Measurements from ENCODE around the gene MKRN2.
"Not testable (repeated sequence)": the region's sequence is repeated elsewhere in the genome, so short reads cannot be mapped to it uniquely, and the experiment has no call there.

MKRN2 gene

DNA sequence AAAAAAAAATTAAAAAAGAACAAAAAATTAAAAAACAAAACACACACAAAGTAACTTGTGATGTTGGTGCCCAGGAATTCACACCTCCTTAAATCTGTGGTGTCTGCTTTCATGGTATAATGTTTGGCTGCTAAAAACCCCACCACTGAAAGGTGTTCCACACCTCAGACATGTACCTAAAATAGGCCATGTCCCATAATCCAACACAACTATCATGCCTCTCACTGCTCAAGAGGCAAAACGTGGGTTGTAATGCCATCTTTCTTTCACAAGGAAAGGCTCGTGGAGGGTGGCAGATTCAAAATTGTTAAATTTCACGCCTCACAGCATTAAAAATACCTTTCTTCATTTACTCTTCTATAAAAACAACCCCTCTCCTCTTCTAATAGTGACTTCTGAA, 29.5 kb downstream of the MKRN2 start:
- no peak for DNase-seq

DNA sequence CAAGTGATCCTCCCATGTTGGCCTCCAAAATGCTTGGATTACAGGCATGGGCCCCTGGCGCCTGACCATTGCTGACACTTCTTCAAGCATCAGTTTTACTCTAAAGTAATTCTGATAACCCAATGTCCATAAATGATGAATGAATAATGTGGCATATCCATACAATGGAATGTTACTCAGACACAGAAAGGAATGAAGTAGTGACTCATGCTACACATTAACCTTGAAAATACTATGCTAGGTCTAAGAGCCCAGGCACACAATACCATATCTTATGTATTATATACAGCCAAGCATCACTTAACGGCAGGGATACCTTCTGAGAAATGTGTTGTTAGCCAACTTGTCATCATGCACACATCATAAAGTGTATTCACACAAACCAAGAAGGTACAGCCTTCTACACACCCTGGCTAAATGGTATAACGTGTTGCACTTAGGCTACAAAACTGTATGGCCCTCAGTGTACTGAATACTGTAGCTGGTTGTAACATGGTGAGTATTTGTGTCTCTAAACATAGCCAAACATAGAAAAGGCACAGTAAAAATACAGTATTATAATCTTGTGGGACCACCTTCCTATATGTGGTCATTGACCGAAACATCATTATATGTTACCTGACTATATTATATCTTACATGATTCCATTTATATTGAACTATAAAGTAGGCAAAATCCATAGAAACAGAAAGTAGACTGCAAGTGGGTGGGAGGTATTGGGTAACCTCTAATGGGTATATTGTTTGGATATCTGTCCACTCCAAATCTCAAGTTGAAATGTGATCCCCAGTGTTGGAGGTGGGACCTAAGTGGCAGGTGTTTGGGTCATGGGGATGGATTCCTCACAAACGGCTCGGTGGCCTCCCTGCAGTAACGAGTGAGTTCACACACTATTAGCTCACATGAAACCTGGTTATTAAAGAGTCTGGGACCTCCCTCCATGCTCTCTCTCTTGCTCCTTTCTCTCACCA, 31.4 kb downstream of the MKRN2 start:
- no peak for DNase-seq

DNA sequence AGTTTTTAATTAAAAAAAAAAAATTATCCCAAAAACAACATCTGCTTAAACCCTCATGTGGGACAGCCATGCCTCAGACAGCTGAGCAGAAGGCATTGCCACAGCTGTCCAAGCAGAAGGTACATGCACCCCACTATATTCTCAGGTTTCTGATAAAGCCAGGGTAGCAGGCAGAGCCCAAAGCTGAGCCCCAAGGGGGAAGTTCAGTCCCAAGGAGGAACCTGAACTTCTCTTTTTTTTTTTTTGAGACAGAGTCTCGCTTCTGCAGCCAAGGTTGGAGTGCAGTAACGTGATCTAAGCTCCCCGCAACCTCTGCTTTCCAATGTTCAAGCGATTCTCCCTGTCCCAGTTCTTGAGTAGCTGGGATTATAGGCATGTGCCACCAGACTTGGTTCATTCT, 33.2 kb downstream of the MKRN2 start:
- no peak for DNase-seq

DNA sequence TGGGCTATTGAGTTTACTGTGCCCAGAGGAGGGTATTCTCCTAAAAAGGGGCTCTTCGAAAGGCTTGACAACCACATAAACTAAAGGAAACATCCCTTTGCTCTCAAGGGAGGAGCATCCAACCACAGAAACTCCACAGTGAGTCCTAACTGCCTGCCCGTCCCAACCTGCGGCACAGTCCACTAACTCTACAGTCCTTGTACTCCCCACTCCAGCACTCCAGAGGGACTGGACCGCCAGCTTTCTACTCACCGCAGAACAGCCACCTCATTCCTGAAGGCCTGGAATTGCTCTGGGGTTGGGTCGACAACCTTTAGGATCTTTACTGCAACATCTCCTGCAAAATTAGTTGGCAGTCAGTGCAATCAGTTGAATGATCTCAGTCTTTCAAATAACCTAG, 34.6 kb downstream of the MKRN2 start:
- DNase-seq: no peak

DNA sequence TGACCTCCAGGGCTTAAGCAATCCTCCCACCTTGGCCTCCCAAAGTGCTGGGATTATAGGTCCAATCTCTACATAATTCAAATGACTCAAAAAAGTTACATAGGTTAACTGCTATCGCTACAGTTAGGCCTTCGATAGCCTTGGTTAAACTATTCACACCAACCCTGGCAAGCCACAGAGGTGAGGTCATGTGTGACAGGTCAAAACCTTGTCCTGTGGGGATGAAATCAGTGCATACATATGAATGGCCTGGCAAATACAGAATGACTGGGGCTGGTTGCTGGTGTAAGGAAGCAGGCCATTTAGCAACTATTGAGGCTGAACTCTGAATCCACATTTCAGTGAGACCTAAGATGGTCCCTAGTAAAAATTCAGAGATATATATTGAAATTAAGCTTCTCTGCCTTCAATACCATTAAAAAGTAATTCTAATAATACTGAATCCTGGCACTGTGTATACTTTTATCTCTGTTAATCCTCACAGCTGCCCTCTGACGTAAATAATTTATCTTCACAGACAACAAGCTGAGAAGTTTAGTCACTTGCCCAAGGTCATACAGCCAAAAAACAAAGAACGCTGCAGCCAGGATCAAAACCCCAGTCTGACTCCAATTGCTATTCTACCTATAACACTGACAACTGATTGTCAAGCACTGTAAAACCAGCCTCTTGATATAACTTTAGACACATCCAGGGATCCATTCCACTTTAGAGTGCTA, 35.3 kb downstream of the MKRN2 start:
- DNase-seq: no peak

DNA sequence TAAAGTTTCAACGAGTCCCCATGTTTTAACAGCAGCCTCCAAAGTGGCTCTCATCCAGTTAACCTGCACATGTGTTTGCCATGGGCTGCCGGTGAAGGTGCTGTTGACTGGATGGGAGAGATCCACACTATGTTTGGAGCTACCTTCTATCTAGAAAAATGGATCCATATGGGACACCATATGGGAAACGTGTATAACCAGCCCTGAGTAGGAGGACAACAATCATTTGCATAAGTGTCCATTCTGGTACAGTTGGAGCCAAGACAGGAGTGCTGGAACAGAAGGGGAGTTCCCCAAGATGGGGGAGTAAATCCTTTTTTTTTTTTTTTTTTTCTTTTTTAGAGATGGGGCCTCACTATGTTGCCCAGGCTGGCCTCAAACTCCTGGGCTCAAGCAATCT, 36.6 kb downstream of the MKRN2 start:
- peak in 1 of 58 donors; percentile 34 for DNase-seq

DNA sequence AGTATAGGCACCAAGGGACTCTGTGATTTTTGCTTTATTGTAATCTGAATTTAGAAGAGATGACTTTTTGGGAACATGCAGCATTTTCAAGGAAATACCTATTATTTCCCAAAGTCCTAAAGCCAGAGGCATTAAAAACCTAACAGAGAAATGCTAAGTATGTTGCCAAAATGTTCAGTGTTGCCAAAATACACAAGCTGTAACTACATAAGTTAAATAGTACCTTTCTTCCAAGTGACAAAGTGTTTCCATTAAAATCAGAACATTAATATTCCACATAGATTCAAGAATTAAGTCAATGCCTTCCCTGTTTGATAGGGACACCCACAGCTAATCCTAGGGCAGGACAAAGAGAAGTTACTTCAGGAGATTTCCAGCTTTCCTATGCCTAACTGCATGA, 42.0 kb downstream of the MKRN2 start:
- no peak for DNase-seq

DNA sequence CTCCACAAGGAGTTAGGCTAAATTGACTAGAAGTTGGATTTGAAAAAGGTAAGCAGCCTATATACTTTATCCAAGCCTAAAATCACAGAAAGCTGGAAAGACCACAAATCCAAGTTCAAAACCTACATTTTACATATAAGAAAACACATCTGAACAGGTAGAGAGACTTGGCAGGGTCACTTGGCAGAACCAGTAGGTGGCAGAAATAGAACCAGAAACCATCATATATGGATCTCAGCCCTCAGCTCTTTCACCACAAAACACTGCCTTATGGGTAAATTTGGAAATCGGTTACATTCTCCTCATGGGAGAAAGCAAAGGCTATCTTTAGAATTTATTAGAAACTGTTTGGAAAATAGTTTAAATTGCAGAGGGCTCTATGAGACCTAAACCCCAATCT, 44.2 kb downstream of the MKRN2 start:
- no peak for DNase-seq

DNA sequence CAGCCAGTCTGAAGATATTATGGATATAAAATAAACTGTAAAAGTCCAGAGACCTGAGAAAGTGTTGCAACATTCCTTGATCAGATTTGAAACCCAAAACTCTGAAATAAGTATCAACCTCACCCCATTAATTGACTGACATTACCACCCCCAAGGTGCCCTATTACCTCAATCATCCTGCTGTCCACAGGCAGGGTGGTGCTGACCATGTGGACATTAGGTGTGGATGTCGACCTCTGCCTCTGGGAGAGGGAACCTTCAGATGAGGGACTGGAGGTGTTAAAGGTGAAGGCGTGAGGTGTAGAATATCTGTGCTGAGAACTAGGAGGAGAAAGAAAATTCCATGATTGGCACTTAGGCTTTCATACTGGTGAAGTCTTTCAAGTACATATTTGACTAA, 47.1 kb downstream of the MKRN2 start:
- no peak for DNase-seq

DNA sequence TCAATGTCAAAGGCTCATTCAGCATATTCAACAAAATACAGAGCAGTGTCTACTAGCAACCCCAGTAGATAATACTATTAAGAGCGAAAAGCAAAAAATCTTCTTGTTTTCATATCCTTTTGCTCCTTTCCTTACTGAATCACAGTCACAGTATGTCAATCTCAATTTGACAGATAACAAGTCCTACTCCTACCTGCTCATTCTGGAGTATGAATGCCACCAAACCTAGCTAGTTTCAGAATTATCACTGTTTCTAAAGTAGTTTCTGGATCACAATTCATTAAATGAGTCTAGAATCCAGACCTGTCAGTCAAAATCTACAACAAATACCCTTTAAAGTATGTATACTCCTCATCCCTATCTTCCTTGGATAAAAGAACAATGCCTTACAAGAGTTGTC, 51.5 kb downstream of the MKRN2 start:
- DNase-seq: no peak

DNA sequence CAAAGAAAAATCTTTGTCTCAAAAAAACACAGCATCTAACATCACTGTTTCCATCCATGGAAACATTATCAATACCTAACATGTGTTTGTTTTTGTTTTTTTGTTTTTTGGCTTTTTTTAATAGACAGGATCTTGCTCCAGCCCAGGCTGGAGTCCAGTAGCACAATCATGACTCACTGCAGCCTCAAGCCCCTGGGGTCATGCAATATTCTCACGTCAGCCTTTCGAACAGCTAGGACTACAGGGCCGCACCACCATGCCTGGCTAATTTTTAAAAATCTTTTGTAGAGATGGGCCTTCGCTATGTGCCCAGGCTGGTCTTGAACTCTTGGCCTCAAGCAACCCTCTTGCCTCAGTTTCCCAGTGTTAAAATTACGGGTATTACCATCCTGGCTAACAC, 54.2 kb downstream of the MKRN2 start:
- no peak for DNase-seq

DNA sequence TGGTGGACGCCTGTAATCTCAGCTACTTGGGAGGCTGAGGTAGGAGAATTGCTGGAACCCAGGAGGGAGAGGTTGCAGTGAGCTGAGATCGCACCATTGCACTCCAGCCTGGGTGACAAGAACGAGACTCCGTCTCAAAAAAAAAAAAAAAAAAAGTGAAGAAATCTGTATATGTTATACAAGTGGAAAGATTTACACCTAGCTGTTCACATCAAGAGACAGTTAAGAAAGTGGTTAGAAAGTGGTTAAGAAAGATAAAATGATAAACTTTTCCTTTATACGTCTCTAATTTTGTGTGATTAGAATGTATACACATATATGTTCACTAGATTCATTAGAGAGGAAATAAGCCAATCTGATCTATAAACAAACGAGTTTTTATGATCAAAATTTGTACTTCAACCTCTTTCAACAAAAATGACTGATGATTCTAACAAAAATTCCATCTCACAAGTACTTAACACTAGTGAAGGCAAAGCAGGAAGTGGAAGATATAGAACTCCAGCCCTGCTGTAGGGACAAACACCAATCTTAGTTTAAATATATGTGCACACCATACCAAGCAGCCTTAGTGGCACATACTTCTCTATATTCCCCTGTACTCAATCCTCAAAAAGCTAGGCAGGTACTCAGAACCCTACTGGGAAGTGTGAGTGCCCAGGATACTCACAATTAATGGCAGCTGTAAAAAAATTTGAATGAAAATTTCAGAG, 55.8 kb downstream of the MKRN2 start:
- no peak for DNase-seq

DNA sequence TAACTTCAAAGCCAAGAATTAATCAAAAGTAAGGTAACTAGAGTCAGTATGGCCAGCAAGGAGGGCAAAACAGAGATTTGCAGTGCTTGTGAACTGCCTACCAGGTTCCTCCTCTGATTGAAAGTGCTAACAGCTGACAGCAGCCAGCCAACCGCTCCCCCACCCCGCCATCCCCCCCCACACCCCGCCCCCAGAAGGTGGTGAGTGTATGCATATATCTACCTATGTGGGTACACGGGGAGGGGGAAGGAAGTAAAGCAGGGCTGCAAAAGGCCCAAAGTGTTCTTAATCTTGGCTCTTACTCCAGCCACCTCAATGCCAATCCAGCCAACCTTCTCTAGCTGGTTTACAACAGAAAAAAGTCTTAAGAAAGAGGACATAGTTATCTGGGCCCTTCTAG, 56.4 kb downstream of the MKRN2 start:
- no peak for DNase-seq

DNA sequence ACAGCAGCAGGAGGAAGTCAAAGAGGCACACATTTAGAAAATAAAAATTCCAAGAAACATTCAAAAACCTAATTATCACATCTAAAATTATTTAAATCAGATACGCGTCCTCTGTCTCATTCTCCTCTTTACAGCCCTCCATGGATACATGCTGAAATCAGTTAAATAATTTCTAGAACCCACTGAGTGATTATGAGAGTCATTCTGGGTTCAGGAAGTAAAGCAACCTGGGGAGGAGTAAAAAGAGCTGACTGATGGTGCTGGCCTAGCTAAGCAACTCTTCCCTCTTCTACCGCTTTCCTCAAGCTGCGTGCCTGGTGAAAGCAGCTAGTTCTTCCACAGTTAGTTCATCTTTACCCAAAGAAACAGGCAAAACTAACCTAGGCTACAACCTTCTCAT, 58.4 kb downstream of the MKRN2 start:
- no peak for DNase-seq

DNA sequence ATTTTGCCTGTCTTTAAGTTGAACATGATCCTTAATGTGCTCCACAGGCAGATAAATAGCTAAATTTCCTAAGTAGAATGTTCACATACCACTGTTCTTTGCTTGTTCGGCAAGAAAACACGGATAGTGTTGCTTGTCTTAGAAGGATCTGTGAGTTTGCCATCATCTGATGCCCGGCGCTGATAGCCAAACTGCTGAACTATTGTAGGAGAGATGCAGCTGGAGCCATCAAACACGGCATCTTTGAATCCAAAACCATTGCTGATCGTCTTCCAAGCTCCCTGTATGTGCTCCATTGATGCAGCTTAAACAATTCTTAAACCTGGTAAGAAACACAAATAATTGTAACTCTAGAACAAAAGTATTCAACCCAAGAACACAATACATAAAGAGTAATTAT, 61.5 kb downstream of the MKRN2 start:
- peak in 8 of 58 donors; percentile 2 to 19 (median 7) for DNase-seq

DNA sequence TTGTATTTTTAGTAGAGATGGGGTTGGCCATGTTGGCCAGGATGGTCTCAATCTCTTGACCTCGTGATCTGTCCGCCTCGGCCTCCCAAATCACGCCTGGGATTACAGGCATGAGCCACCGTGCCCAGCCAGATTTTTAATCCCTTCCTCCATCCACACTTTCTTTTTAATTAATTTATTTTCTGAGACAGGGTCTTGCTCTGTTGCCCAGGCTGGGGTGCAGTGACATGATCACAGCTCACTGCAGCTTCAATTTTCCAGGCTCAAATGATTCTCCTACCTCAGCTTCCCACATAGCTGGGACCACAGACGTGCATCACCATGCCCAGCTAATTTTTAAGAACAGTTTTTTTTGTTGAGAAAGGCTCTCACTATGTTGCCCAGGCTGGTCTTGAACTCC, 63.4 kb downstream of the MKRN2 start:
- DNase-seq: no peak

DNA sequence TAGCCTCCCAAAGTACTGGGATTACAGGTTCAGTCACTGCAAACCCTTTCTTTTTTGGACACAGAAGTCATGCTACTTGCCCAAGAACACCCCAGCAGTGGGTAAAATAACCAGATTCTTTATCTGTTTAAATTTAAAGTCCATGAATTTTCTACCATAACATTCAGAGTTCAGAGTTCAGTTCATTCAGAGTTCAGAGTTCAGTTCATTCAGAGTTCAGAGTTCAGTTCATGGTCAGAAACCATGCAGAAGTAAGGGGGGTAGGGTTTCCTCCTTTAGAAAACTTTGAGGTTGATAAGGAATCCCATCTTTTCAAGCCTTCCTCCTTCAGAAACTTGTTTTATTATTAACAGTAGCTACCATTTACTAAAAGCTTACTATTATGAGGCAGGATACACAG, 63.8 kb downstream of the MKRN2 start:
- no peak for DNase-seq

DNA sequence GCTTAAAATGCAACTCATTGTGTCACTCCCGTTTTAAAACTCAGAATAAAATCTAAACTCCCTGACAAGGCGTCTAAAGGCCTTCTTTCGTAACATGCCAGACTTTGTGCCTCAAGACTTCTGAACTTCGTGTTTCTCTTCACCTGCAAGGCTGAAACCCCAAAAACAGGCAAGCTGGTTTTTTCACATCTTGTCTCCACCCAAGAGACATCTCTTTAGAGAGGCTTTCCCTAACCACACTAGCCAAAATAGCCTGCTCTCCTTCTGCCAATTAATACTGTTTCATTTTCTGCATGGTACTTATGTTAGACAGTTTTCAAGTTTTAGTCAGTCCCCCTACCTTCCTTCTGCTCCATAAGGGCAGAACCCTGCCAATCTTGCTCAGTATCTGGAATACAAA, 65.4 kb downstream of the MKRN2 start:
- DNase-seq: no peak

DNA sequence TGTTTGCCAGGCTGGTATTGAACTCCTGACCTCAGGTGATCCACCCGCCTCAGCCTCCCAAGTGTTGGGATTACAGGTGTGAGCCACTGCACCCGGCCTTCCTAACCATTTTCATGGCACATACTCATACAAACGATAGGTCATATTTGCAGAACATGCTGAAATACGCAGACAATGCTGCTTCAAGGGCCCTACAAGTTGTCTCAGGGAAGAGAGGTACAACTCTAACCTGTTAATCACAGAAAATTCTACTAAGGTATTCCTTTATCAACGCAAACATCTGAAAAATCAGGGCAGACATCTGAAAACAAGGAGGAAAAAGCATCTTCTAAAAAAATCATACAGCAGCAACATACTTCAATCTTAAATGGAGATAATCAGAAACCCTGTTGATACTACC, 67.2 kb downstream of the MKRN2 start:
- DNase-seq: no peak

DNA sequence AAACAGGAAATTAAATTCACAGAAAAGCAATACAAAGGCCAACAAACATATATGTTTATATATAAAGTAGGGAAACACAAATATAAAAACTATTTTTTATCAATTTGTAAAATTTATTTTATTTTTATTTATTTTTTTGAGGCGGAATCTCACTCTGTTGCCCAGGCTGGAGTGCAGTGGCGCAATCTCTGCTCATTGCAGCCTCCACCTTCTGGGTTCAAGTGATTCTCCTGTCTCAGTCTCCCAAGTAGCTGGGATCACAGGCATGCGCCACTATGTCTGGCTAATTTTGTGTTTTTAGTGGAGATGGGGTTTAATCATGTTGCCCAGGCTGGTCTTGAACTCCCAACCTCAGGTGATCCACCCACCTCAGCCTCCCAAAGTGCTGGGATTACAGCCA, 68.1 kb downstream of the MKRN2 start:
- not testable (repeated sequence) for DNase-seq

DNA sequence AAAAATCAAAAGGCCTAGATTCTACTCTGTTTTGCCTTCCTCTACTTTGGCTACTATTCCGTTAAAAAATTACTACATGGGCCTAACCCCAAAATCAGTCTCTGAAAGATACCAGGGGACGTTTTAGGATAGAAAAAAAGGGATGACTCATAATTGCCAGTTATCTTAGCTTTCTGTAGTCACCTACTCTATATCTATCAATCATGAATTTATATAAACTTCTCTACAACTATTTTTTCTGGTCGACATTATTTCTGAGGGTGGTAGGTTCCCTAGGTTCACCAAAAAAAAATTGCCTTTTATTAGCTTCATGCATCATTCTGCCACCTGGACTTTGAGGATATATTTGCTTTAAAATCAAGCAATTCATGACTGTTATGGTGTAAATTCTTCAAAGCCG, 70.5 kb downstream of the MKRN2 start:
- no peak for DNase-seq

DNA sequence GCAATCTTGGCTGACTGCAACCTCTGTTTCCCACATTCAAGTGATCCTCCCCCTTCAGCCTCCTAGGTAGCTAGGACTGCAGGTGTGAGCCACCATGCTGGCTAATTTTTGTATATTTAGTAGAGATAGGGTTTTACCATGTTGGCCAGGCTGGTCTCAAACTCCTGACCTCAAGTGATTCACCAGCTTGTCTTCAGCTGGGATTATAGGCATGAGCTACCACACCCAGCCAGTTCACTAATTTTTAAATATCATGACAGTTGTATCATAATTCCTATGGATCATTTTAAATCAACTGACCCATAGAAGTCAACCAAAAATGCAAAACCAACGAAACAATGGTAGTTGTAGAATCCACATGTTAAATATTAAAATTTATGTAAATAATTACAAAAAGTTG, 71.9 kb downstream of the MKRN2 start:
- no peak for DNase-seq
